SK-N-DZ (cell line): ENCODE data around the gene SRSF6.
"Not testable (repeated sequence)": the region's sequence is repeated elsewhere in the genome, so short reads cannot be mapped to it uniquely, and the experiment has no call there.

Experiments
- DNase-seq: peaks from one replicate; pipeline ENCODE4 v3.0.0-alpha.2; 2015; ENCODE audit warnings: low spot score
- small RNA-seq, 2 experiments: library from RNA; depleted of rRNA; stranded (forward); fragments of <200 nt; gene quantifications; one replicate each; pipeline ENCODE3, GENCODE V24; 2014

The SRSF6 gene

GRCh38 chr20:43473381-43473704 is 15.6 kb downstream of the SRSF6 start:
- no peak for DNase-seq

GRCh38 chr20:43477193-43477592 is 19.5 kb downstream of the SRSF6 start:
- no peak for DNase-seq

GRCh38 chr20:43477619-43478018 is 19.9 kb downstream of the SRSF6 start:
- no peak for DNase-seq

GRCh38 chr20:43490038-43490437 is 32.3 kb downstream of the SRSF6 start:
- no peak for DNase-seq

- no peak for DNase-seq
These were observed 34.4 kb downstream of the SRSF6 start for GRCh38 chr20:43492101-43492500.

GRCh38 chr20:43495388-43495787 is 37.7 kb downstream of the SRSF6 start:
- DNase-seq, result no peak

GRCh38 chr20:43502021-43502420 is 44.3 kb downstream of the SRSF6 start:
- DNase-seq, result not testable (repeated sequence)

- no peak for DNase-seq
These were observed 48.5 kb downstream of the SRSF6 start for GRCh38 chr20:43506238-43506637.

GRCh38 chr20:43507150-43508080 is 49.7 kb downstream of the SRSF6 start, which contains the start of gene L3MBTL1:
L3MBTL1 (plus strand) TSS chr20:43507697; CDS start chr20:43513504, 5,807 bp downstream.
- no peak for DNase-seq

- no peak for DNase-seq
These were observed 50.4 kb downstream of the SRSF6 start for GRCh38 chr20:43508106-43508505.

- no peak for DNase-seq
These were observed 50.9 kb downstream of the SRSF6 start for GRCh38 chr20:43508604-43509040.

- no peak for DNase-seq
These were observed 54.2 kb downstream of the SRSF6 start for GRCh38 chr20:43511879-43512278.

GRCh38 chr20:43513372-43513930 is 55.8 kb downstream of the SRSF6 start:
- DNase-seq, result no peak

Small RNA genes within 50 kb of the gene (small RNA-seq; reads per million reads assigned to genes)
- gene RF00019 (0 reads per million in 2 experiments), gene RNU6-1251P (0.13 to 0.16 reads per million in 2 experiments)
